Pancreas (tissue), 10 donors: ENCODE measurements around the gene CATSPERE. TPM values are rescaled to one million over a fixed set of nuclear protein-coding genes. Genes with fewer than 3 reads are reported as not detected.

Source experiments
- ATAC-seq, 4 donors: fragments of 200-7000 bp; cut with Tn5 transposase; one replicate each; pipeline versions ENCODE4 v1.8.0 to v1.9.1; 2020; ENCODE audit warnings: mild to moderate bottlenecking in 4 of 4, moderate library complexity in 4 of 4
- DNase-seq, 6 donors: peaks; one replicate each; pipeline ENCODE4 v3.0.0-alpha.2; 2020
- FAIRE-seq: peaks from 2 replicates; lab custom pipeline; 2012; peaks lifted over from hg19 to GRCh38; lab: Jason Lieb, UNC
- H3K27ac ChIP-seq, 4 donors: fragments of 200-600 bp; sonication (generic); 1 replicate in 3 of 4; 2 replicates in 1 of 4; pipeline versions ENCODE4 v1.5.0 to v1.8.0; 2020
- H3K27me3 ChIP-seq, 4 donors: fragments of 200-600 bp; one replicate each; pipeline ENCODE4 v1.8.0; 2021
- H3K36me3 ChIP-seq, 3 donors: fragments of 200-600 bp; sonication (generic) in 1 of 3; one replicate each; pipeline versions ENCODE4 v1.5.0 to v1.8.0; 2020 to 2021
- H3K4me1 ChIP-seq, 3 donors: fragments of 200-600 bp; one replicate each; pipeline ENCODE4 v1.8.0; 2021
- H3K4me3 ChIP-seq, 4 donors: fragments of 200-600 bp; sonication (generic) in 2 of 4; one replicate each; pipeline versions ENCODE4 v1.5.0 to v1.8.0; 2020 to 2021
- H3K9me3 ChIP-seq, 4 donors: fragments of 200-600 bp; one replicate each; pipeline ENCODE4 v1.8.0; 2021
- CTCF ChIP-seq, 4 donors: fragments of 200-600 bp; sonication (generic) in 3 of 4; IDR thresholded peaks; one replicate each; pipeline versions ENCODE4 v1.5.0 to v1.8.0; 2021; ENCODE audit warnings: antibody characterized with exemption in 4 of 4
- WGBS, 2 donors: extraction: QIAGEN DNeasy Blood & Tissue Kit; methylation state at CpG; one replicate each; pipeline ENCODE4 v1.1.7; 2013; 5-methylcytosine and 5-hydroxymethylcytosine counted together
- intact Hi-C, 3 donors: fragments of 100-400 bp; cut with DNase I; formaldehyde crosslinking; loops; one replicate each; pipeline versions ENCODE4 v1.11.1 to v1.14.2; 2022
- polyA plus RNA-seq, 2 donors: library from polyadenylated mRNA; stranded (reverse); fragments of 200-250 nt; gene quantifications; one replicate each; pipeline ENCODE4 v1.2.3, GENCODE V29; 2013
- total RNA-seq, 6 donors: library from RNA; stranded (reverse); fragmentation: NEBNext Ultra II Directional in 4 of 6; extraction: Animal tissue kit (Norgen Biotek cat#: 25700) in 4 of 6; gene quantifications; one replicate each; pipeline versions ENCODE4 v1.2.1 to v1.2.4, GENCODE V29; 2021 to 2023
- donor health status: healthy with polysubstance abuse.
- donor health status: DM: no; HTN: no; CAD: no; lungs with moderate emphysema.
- donor health status: DM: no; HTN: no; CAD: no.
- donor health status: control.
- donor health status: control.
- donor health status: Bipolar disorder and iron deficiency.
- donor health status: DM: yes; HTN: yes; CAD: no.
- donor health status: DM: no; HTN: no; CAD: no.
- donor health status: DM: no; HTN: no; CAD: no.
- donor health status: DM: yes; HTN: yes; CAD: no.

Gene CATSPERE
- total and polyA plus RNA-seq, 8 donors, result 0.19 to 1.2 (median 0.57) TPM

GRCh38 chr1:244439391-244440032 lies 21.6 kb upstream of the CATSPERE start:
- ATAC-seq (peak in 1 of 4 donors; percentile 46), FAIRE-seq (no peak), DNase-seq (no peak)
- no peak overlapping the region for H3K27ac ChIP-seq
- no peaks in the 10 kb centered on the region for H3K9me3 ChIP-seq
- intact Hi-C loops, result no loop called here
- WGBS, 2 donors, result 79 to 91% methylated on average over 8 of the region's 8 CpGs
- no peak overlapping the region for H3K4me3 ChIP-seq
- H3K36me3 ChIP-seq, result no peaks in the 10 kb centered on the region
- H3K27me3 ChIP-seq, result no peaks in the 10 kb centered on the region
- TF ChIP-seq CTCF (IDR thresholded peaks at IDR 0.05), result no peak
- peaks cover 0 to 10% (median 0%) of the 10 kb centered on the region in 3 donors for H3K4me1 ChIP-seq

GRCh38 chr1:244442850-244443249 lies 18.2 kb upstream of the CATSPERE start:
- intact Hi-C loops, result no loop called here
- Histone ChIP-seq H3K27me3 (no peaks in the 10 kb centered on the region), H3K4me1 (peaks cover 0 to 10% (median 0%) of the 10 kb centered on the region in 3 donors), H3K4me3 (no peak overlapping the region), H3K27ac (no peak overlapping the region), H3K9me3 (no peaks in the 10 kb centered on the region), H3K36me3 (no peaks in the 10 kb centered on the region)
- ATAC-seq (no peak), FAIRE-seq (no peak), DNase-seq (no peak)
- TF ChIP-seq CTCF (IDR thresholded peaks at IDR 0.05), result no peak
- WGBS, 2 donors, result 82 to 83% methylated on average over 2 of the region's 2 CpGs

- intact Hi-C loops, result no loop called here
- no peak for FAIRE-seq
Measured at GRCh38 chr1:244444854-244445253, 16.2 kb upstream of the CATSPERE start.

GRCh38 chr1:244445320-244446181 lies 15.5 kb upstream of the CATSPERE start:
- no peaks in the 10 kb centered on the region for H3K36me3 ChIP-seq
- ATAC-seq (no peak), FAIRE-seq (peak; percentile 43), DNase-seq (no peak)
- H3K27ac ChIP-seq, result no peak overlapping the region
- H3K9me3 ChIP-seq, result no peaks in the 10 kb centered on the region
- WGBS, 2 donors, result 78 to 80% methylated on average over 2 of the region's 2 CpGs
- no peak overlapping the region for H3K4me3 ChIP-seq
- no peak for TF ChIP-seq CTCF (IDR thresholded peaks at IDR 0.05)
- H3K27me3 ChIP-seq, result no peaks in the 10 kb centered on the region
- intact Hi-C loops, result no loop called here
- H3K4me1 ChIP-seq, result peaks cover 0 to 15% (median 14%) of the 10 kb centered on the region in 3 donors

More at GRCh38 chr1:244444854-244445253, 16.2 kb upstream of the CATSPERE start:
- H3K4me3 ChIP-seq, result no peak overlapping the region
- H3K4me1 ChIP-seq, result peaks cover 0 to 15% (median 9%) of the 10 kb centered on the region in 3 donors
- ATAC-seq (no peak), DNase-seq (no peak)
- H3K27ac ChIP-seq, result no peak overlapping the region
- no peaks in the 10 kb centered on the region for H3K36me3 ChIP-seq
- TF ChIP-seq CTCF (IDR thresholded peaks at IDR 0.05), result no peak
- no peaks in the 10 kb centered on the region for H3K27me3 ChIP-seq
- WGBS, 2 donors, result 59 to 63% methylated on average over 1 of the region's 1 CpG
- H3K9me3 ChIP-seq, result no peaks in the 10 kb centered on the region
